ENCODE measurements around the gene SP5.
"Not testable (repeated sequence)": the region's sequence is repeated elsewhere in the genome, so short reads cannot be mapped to it uniquely, and the experiment has no call there.

Gene SP5

DNA sequence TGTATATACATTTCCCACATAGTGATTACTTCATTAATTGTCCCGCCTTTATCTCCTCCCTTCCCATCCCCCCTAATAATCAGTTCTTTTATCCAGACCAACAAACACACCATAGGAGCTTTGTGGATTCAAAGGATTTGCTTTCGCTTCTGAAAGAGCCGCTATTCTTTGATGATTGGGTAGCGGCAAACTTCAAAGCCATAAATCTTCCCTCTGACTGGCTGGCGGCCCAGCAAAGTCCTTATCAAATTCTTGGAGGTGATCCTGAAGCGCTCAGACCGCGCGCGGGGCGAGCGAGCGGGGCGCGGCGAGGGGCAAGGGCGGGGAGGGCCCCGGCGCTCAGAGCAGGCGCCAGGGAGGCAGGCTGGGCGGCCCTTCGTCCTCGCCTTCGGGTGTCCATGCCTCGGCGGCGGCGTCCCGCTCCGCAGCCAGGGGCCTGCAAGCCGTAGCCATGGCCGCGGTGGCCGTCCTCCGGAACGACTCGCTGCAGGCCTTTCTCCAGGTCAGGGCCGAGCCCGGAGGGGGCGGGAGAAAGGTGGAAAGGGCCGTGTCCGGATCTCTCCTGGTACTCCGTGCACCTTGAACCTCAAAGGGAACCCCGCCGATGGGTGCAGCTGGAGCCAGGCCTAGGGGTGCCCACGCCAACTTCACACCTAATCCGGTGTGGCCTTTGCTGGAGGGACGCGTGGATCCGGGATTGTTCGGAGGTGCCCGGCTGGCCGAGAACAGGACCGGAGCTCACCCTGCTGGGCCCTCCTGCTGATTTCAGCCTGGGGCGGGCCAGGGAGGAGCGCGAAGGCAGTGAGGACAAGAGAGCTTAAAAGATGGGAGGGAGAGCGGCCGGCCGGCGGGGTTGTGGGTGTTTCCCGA is at the start of gene SP5:
TSS of gene SP5 (plus strand) at position 276 of the 870 bp plus-strand sequence. CDS start at position 452, 176 bp downstream.
- peak in 7 of 42 donors; percentile 9 to 47 (median 27) for DNase-seq
- intact Hi-C loops (cut with DNase I): no loop called here

DNA sequence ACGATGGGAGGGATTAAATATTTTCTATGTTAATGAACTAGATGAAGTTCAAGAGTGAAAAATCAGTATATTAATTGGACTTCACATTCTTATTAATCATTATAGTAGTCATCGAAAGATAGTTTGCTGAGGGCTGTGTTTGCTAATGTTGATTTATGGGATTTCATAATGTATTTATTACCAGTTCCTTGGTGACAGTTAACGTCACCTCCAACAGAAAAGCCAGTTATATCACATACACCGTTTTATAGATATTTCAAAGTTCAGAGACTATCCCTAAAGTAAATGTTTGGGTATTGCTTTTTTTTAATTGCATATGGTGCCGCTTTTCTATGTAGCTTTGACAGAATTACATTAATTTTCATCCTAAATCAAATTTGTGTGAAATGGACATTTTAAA is 49.4 kb upstream of the SP5 start:
- intact Hi-C loops (cut with DNase I): no loop called here
- peak in 1 of 42 donors; percentile 4 for DNase-seq

DNA sequence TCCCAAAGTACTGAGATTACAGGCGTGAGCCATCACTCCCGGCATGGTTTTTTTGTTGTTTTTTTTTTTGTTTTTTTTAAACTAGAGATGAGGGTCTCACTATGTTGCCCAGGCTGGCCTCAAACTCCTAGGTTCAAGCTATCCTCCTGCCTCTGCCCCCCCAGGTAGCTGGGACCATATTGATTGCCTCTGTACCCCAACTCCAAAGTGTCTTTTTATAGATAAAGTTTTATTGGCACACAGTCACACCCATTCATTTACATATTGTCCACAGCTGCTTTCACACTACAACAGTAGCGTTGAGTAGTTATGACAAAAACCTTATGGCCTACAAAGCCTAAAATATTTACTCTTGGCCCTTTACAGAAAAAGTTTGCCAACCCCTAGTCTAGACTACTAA is 45.2 kb upstream of the SP5 start:
- peak in 1 of 42 donors; percentile 0 for DNase-seq

DNA sequence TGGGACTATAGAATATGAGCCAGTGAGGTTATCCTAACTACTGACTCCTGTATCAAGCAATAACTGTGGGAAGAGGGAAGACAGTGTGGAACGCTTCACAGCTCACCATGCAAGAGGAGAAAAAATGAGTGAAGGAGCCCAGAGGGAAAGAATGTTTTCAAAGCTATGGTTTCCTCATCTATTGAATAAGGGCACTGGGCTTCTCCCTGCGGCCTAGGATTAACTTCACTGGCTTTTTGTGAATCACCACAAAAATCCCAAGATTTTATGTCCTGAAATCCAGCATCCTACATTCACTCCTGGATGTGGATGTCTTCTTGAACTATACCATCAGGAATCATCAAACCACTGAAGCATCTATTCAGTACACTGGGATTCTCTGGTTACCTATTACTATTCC is 44.5 kb upstream of the SP5 start:
- intact Hi-C loops (cut with DNase I): no loop called here
- DNase-seq: peak in 1 of 42 donors; percentile 14

More for the DNA sequence above, 45.2 kb upstream of the SP5 start:
- intact Hi-C loops (cut with DNase I): no loop called here

DNA sequence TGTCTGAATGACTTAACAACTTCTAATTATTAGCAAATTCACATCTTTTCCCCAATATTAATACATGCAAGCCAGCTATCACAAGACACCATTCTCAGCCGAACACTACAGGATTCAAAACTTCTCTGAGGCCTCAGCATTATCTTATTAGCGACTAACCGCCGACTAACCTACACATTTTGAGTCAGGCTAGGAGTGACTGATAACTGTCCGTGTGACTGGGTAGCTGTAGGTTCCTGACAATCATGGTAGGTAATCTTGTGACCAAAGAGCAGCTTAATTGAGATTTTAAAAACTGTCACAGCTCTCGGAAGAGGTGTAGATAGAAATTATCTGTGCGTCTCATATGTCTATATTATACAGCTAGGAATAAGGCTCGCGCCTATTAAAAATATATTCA is 44.1 kb upstream of the SP5 start:
- intact Hi-C loops (cut with DNase I): no loop called here
- peak in 1 of 42 donors; percentile 8 for DNase-seq

DNA sequence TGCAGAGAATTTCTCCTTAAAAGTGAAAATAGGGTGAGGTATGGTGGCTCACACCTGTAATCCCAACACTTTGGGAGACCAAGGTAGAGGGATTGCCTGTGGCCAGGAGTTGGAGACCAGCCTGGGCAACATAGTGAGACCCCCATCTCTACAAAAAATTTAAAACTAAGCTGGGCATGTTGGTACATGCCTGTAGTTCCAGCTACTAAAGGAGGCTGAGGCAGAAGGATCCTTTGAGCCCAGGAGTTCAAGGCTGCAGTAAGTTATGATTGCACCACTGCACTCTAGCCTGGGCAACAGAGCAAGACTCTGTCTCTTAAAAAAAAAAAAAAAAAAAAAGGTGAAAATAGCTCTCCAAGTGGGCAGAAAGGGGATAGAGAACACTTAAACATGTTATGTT is 40.9 kb upstream of the SP5 start:
- intact Hi-C loops (cut with DNase I): not testable (repeated sequence)
- peak in 1 of 42 donors; percentile 5 for DNase-seq

DNA sequence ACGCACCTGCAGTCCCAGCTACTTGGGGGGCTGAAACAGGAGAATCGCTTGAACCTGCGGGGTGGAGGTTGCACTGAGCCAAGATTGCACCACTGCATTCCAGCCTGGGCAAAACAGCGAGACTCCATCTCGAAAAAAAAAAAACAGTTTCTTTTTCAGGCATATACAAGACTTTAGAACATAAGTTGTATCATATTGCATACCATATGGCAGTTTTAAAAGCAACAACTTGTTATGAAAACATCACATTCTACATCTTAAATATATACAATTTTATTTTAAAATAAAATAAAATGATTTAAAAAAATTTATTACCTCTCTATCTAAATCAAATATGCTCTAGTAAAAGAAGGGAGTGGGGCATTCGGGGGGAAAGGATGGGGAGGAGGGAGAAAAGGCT is 39.4 kb upstream of the SP5 start:
- intact Hi-C loops (cut with DNase I): no loop called here
- DNase-seq: no peak

DNA sequence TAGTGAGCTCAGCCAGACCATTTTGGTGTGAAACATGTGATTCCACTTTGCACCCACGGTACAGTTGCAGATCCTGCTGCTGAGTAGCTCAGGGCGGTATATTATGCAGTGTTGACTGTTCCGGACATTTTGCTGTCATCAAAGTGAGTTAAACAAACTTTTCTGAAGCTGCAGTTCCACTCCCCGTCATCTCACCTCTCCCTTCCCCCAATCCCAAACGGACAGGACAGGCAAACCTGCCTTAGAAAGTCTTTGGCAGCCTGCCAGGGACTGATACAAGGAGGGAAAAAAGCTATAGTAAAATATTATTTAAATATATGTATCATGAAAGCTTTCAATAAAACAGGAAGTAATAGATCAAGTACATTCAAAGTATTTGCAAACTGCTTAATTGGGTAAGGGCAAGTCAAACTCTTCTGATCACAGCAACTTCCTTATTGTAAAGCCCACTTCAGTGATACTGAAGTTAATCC is 35.5 kb upstream of the SP5 start:
- peak in 3 of 42 donors; percentile 4 to 45 (median 6) for DNase-seq
- intact Hi-C loops (cut with DNase I): no loop called here

DNA sequence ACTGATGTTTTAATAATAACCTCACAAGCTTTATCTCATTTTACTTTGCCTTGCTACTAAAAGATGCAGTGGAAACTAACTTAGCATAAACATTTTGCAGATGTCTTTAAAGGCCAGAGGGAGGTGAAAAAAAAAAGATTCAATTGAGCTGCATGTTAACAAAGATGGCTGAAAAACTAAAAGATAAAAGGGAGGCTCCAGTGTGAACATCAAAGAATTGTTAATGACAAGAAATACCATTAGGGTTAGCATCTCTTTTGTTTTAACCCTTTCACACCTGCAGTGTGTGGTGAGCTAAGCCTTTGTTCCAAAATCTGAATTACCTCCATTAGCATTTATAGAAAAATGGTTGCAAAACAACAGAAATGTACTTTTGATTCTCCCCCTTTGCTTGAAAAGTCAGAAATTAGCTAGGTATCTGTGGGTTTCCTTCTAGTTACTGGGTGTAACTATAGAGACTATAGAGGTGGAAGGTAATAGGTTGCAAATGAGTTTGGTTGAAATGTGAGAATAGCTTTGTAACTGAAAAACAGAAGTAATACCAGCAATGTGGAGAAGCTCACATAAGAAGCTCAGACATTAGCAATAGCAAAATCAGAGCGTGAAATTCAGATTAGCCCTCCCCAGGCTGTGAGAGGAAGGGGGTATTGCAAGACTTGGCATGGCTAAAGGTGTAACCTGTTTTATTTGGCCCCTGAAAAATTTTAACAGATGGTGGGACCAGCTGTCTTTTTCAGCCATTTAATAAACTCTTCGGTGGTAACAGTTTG is 34.8 kb upstream of the SP5 start:
- intact Hi-C loops (cut with DNase I): no loop called here
- DNase-seq: no peak

DNA sequence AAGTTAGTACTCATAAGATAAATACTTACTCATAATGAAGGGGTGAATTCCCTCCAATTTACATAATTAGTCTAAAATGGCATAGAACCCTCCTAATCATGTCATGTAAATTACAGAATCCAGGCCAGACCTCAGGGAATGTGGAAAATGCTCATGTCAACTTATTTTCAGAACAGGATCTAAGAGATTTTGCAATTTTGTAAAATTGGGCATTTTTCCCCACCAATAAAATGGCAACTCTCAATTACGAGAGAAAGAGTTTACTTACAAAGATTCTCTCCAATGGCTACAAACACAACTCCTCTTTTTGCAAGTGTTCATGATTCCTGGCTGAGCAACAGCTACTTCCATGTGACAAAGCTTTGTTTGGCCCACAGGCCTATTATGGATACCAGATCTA is 33.8 kb upstream of the SP5 start:
- no peak for DNase-seq
- intact Hi-C loops (cut with DNase I): no loop called here

DNA sequence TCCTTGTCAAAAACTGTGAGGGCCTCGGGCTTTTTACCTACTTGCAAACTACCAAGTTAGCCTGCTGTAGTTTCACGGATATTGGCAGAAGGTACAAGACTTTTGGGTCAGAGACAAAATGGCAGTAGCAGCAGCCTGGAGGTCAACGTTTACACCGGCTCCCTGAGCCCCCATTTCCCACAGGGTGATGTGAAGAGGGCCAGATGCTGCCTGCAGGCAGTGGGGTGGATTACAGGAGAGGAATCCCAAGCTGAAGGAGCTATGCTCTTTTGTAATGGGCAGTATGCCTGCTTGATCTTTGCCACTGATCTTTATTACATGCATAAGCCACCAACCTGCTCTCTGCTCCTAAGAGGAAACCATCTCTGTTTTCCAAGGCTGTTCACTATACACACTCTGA is 29.5 kb upstream of the SP5 start:
- intact Hi-C loops (cut with DNase I): no loop called here
- no peak for DNase-seq

DNA sequence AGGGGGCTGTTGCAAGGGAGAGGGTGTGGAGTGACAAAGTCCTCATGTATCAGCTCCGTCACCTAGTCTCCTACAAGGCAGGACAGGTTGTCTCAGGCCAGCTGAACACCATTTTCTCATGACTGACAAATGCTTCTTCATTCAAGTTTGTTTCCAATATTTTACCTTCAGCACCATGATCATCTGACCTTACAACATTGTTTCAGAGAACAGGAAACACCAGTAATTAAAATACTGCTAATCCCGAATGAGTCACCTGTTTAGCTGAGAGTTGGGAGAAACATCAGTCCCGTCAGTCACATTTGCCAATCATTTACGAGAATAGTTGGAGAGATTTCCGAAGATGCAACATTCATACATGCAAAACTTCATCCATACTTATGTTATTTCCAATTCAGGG is 25.7 kb upstream of the SP5 start:
- no peak for DNase-seq
- intact Hi-C loops (cut with DNase I): no loop called here

DNA sequence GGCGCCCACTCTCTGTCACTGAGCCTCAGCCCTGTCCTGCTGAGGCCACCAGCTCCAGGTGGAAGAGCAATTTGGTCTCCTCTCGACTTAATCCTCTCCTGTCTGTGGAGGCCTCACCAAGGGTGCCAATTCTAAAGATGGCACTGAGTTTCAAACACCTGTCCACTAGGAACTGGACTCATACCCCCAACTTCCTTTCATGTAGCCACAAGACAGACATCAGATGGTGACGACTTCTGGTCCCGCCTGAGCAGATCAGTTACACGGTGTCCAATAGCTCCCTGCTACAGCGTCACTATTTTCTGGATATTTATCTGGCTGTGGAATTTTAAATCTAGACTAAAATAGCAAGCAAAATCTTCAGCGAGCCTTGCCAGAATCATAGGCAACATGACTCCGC is 24.5 kb upstream of the SP5 start:
- intact Hi-C loops (cut with DNase I): no loop called here
- no peak for DNase-seq

DNA sequence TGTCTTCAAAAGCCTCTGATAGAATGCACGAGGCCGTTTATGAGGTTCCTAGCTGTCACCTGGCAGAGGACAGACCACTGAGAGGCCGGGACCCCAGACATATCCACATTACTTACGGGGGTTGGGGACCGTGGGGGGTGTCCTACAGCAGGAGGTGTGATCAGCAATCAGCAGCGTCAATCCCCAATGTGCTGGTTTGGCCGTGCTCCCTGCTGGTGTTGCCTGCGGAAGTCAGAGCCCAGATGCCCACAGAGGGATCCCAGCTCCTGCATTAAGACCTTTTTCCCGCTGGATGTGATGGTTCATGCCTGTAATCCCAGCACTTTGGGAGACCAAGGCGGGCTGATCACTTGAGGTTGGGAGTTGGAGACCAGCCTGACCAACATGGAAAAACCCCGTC is 20.8 kb upstream of the SP5 start:
- intact Hi-C loops (cut with DNase I): no loop called here
- no peak for DNase-seq

DNA sequence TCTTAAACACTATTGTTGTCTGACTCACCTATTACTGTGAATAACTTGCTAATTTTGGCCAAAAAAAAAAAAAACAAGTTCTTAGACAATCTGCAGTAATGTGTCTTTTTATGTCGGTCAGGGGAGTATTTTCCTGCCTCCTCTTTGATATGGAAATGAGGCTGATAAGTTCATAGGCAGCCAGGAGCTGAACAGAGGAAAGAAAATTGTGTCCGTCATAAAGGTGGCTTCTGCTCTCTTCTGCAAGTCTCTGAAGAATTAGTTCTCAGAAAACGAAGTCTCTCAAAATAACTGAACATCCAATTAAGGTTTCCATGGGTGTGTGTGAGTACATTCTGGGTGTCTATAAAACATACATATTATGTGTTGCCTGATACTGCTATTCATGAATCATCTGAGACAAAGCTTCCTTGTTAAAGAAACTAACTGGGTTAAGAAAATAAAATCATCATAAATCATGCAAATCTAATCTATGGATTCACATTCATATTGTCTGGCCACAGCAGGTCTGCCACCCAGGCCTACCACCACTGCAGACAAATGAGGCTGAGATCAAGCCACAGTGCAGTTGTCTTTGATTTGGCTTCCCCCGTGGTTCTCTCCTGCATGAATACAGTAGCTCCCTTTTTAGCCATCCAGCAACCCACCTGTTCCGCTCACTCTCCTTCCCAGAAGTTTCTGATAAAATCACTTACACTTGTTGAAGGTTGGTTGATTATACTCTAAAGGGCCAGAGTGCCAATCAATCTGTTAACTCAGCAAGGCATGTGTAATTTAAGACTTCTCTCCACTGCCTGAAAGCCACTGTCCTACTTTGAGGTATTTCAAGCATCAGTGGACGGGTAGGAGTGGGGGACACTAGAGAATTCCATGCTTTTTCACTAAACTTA is 19.4 kb upstream of the SP5 start:
- no peak for DNase-seq
- intact Hi-C loops (cut with DNase I): no loop called here

DNA sequence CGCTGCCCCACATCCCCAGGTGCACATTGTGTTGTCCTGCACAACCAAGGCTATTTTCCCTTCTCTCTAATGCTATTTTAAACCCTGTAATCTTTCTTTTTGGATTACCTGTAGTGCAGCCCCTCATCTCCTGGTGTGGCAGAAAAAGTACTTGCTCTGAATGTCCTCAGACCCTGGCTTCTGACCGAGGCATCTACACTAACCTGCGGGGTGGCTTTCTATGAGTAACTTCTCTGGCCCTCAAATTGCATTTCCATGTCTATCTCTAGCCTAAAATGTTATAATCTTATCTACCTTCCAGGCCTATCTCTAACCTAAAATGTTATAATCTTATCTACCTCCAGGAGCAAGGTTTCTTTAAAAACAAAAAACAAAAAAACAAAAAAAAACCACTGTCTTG is 18.2 kb upstream of the SP5 start:
- intact Hi-C loops (cut with DNase I): no loop called here
- DNase-seq: peak in 1 of 42 donors; percentile 27

DNA sequence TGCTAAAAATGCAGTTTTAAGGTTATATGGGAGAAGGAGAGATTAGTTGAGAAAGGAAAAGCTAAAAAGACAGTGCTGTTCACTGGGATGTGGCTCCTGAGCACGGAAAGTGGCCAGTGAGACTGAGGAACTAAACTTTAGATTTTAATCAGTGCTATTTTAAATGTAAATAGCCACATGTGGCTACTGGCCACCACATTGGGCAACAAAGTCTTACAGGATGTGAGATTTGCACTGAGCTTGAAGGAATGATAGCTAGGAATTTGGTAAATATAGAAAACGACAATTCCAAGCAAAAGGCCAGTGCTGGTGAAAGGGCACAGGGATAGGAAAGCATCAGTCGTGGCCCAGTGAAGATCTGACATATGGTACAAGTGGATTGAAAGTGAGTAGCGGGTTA is 14.1 kb upstream of the SP5 start:
- intact Hi-C loops (cut with DNase I): no loop called here
- no peak for DNase-seq

DNA sequence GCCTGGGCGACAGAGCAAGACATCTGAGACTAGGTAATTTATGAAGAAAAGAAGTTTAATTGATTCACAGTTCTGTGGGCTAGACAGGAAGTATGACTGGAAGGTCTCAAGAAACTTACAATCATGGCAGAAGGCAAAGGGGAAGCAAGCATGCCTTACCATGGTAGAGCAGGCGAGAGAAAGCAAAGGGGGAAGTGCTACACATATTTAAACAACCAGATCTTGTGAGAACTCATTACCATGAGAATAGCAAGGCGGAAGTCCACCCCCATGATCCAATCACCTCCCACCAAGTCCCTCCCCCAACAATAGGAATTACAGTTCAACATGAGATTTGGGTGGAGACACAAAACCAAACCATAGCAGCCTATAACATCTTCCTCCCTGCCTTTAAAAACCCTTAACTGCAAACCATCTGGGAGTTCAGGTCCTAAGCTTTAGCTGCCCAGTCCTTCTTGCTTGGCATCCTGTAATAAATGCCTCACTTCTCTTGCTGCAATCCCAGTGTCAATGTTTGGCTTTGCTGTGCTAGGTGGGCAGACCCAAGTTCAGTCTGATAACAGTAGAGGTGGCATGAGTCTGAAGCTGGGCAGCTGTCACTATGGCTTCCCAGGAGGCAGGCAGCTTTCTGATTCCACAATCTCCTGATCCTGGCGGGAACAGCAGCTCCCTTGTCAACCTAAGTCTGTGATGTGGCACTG is 11.2 kb upstream of the SP5 start:
- DNase-seq: no peak
- intact Hi-C loops (cut with DNase I): no loop called here

Data from head of caudate nucleus (tissue), 42 donors.